Right hindlimb (tissue), 1 donor: Measurements from ENCODE around the gene PXMP4.

Experiments used
- DNase-seq: peaks from one replicate; pipeline ENCODE4 v3.0.0-alpha.2; 2018

The PXMP4 gene

GRCh38 chr20:33681288-33681687 is 38.8 kb downstream of the PXMP4 start:
- DNase-seq = no peak

- DNase-seq = no peak
Measured at GRCh38 chr20:33680686-33681085, 39.4 kb downstream of the PXMP4 start.

DNA sequence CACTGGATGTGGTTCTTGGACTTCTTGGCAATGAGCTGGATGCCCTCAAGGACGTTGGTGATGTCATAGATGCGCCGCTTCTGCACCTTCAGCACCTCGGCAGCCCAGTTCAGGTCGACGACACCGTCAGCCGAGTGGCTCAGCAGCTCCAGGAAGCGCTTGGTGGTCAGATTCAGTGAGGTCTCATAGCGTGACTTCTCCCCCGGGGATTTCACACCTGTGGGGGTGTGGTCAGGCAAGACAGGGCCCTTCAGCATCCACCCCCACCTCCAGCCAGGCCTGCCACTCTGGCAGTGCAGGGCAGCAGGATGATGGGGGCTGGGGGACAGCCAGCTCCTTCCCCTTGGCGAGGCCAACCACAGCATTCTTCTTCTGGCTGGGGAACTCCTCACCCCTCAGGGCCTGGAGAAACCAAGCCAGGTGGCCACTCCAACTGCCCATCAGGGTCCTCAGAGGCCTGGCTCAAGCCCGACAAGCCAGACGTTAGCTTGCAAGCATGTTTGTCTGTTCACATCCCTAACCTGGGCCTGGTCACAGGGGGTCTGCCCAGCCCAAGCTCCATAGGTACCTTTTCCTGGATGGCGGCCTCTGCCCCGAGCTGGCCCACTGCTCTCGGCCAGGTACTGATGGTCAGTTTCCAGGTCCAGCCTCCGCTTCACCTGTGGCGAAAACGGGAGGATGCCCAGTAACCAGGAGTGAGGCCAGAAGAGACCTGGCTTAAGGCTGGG is 40.2 kb downstream of the PXMP4 start:
- no peak for DNase-seq

DNA sequence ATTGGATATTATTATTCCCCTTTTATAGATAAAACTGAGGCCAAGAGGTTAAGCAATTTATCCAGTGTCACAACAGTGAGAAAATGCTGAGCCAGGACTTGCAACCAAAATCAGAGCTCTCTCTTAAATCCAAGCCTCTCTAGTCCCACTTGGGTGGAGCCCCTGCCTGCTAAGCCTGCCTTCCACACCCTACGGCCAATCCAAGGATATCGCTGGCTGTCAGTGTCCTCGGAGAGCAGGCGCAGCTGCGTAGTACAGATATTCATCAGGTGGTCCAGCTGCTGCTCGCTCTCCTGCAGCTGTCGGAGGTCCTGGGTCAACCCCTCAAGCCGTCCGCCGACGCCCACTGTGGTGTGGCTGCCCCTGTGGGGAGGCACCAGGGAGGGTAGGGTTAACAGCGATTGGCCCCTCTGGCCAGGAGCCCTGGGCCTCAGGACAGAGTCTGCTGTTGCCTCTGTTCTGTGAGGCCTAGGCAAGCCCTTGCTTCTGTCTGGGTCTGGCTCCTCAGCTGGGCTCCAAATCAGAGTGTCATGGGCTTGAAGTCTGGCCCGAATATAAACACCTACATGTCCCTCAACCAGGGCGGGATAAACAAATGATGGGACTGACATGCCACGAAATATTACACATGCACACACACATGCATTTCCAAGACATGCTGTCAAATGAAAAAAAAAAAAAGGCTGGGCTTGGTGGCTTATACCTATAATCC is 42.0 kb downstream of the PXMP4 start:
- DNase-seq = peak; percentile 84

- no peak for DNase-seq
Measured at GRCh38 chr20:33676652-33677645, 43.2 kb downstream of the PXMP4 start.

- DNase-seq = no peak
Measured at GRCh38 chr20:33676121-33676520, 44.0 kb downstream of the PXMP4 start.

DNA sequence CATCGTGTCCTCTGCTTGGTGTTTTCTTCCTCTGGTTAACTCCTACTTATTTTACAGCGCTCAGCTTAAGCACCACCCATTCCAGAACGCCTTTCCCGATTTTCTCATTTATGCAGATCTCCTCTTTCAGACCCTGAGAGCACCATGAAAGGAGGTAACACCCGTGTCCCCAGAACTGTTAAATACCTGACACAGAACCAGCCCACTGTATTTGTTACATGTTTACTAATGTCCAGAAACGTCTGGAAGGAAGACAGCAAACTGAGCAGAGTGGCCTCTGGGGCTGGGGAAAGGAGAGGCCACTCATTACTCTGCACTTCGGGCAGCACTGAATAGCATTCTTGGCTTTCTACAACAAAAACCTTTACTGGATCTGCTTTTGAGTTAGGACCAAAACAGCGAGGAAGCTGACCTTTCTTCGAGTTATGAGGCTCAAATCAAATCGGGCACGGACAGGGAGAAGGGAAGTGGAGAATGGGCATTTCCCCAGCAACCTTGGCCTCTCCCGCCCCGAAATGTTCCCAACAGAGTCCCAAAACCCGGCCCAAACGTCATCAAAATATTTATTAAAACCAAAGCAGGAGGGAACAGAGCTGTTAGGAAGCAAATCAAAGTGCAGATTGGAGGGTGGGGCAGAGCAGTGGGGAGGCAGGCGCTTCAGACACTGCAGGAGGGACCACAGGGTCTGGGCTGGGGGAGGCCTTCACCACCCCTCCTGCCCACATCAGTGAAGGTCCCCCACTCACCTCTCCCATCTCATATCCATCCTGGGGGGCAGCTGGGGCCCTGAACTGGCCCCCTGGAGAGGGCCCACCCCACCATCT is 44.8 kb downstream of the PXMP4 start:
- peak; percentile 18 for DNase-seq

DNA sequence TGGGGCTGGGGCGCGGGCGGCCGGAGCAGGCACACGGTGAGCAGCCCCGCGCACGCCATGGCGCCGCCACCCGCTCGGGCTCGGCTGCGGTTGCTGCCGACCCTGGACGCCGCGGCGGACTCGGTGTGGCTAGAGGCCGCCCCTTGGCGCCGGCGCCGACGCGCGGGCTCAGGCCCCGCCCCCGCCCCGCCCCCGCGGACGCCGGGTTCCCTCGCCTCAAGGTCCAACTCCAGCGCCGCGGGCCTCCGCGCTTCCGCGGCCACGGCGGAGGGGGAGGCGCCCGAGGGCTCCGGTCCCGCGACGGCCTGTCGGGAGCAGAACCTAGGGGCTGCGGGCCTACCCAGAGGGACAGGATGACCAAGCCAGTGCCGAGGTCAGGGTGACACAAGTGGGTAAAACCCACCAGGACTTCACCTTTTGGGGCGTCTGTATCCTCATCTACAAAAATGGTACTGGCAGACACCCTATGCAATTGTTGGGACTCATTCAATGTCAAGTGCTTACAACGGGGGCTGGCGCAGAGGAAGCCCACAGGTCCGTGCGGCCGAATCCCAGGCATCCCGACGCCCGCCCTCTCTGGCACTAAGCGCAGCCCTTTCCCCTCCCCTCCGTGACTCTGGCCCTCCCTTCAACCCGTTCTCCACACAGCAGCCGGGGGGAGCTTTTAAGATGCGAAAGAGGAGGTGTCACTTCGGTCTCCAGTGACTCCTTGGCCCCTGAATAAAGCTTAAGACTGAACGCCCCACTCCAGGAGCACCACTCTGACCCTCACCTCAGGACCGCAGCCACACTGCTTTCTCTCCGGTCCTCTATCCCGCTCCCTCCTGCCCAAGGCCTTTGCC is 45.6 kb downstream of the PXMP4 start, which contains the start of gene NECAB3:
Gene NECAB3, minus strand, starts transcription at position 135 of the 842 bp plus-strand sequence. Its CDS starts 76 bp downstream, at position 59.
- DNase-seq = peak; percentile 90

DNA sequence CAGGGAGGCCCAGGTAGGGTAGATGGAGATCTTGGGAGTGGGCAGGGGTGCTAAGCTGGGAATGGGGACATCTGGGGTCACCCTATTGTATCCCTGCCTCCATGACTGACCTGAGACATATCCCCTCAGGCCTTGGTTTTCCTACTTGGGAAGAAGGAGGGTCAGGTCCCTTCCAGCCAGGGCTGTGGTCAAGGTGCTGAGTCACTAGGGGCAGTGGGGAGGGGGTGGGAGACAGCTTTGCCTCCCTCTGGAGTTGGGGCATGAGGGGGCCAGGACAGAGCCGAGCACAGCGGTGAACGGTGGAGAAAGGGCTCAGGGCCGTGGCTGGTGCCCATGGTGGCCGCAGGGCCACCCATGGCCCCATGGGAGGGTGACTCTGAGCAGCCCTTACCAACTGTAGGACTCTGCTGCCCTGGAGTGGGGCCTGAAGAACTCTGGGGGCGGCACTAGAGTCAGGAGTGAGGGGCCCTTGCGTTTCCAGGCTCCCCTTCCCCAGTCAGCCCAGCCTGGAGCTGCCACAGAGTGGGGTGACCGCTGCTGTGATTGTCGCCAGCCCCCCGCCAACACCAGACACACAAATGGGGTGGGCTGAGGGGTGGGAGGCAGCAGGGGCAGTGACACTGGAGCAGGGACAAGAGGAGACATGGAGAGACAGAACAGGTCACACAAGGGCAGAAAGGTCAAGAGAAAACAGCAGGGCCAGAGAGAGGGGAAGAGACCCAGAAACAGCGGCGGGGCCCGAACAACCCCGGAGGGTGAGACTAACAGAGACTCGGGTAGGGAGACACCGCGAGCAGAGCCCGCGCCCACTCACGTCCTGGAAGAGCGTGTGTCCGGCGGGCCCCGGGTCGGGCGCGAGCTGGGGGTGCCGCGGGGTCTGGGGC is 46.5 kb downstream of the PXMP4 start:
- DNase-seq = peak; percentile 30

DNA sequence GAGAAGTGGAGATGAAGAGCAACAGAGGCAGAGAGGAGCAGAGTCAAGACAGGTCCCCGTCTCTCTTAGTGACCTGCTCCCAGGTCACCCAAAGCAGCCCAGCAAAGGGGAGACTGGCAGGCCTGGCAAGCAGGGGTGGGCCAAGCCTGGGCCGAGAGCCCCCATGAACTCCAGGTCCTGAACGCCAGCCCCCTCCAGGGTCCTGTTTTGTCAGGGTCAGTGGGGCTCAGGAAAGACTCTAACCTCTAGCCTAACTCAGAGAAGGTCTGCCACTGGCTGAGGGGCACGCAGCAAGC is 47.0 kb downstream of the PXMP4 start:
- DNase-seq = peak; percentile 19

GRCh38 chr20:33672426-33673113 is 47.5 kb downstream of the PXMP4 start:
- DNase-seq = no peak

DNA sequence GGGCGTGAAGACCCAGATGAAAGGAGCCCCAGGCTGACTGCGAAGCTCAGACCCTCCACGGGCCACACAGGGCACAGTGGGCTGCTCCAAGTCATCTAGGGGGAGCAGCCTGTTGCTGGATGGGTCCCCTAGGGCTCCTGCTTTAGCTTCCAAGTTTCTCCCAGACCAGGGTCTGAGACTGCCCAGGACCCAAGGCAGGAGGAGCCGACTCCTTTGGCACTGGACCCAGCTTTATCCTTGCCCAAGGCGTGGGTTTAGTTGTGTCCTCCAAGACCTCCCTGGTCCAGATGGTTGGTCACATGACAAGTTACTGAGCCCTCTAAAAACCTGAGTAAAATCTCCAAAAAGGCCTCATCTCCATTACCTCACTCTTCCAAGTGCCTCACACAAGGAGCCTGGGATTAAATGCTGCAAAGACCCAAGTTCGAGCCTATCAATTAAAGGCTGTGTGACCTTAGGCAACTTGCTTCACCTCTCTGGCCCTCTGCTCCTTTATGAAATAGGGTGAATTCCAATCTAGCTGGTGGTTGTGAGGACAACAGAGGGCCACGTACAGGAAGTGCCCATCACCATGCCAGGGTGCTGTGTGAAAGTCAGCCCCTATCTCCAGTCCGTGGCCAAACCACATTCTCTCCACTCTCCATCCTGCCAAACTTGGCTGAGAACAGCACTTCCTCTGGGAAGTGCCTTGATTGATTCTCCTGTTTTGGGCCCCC is 48.4 kb downstream of the PXMP4 start:
- peak; percentile 22 for DNase-seq

GRCh38 chr20:33670715-33671499 is 49.2 kb downstream of the PXMP4 start:
- DNase-seq = peak; percentile 15

DNA sequence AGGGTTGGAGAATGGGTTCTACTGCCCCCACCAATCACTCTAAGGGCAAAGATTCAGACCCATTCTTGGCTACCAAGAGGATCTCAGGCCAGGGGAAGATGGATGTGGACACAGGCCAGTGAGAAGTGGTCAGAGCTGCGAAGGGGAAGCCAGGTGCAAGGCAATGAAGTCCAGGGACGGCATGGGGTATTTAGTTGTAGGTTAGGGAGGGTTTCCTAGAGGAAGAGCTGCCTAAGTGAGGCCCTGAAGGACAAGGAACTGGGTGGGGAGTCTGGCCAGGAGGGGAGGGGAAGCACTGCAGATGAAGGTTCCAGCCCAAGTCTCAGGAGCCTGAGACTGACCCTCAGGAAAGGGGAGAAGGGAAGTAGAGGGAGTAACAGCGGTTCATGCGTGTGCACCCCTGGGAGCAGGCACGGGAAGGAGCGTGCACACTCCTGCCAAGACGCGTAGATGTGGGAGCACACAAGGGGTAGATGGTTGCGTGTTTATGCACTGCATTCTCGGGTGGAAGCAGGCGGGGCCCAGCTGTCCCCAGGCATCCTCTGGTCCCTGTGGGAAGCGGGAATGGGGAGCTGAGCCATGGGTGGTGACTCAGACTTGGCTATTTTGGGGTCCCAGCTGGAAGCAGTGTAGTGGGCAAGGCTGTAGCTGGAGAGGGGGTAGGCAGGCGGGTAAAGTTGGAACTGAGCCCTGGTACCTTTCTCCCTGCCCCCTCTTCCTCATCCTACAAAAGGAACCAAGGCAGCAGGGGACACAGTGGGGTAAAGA is 50.1 kb downstream of the PXMP4 start:
- peak; percentile 17 for DNase-seq

DNA sequence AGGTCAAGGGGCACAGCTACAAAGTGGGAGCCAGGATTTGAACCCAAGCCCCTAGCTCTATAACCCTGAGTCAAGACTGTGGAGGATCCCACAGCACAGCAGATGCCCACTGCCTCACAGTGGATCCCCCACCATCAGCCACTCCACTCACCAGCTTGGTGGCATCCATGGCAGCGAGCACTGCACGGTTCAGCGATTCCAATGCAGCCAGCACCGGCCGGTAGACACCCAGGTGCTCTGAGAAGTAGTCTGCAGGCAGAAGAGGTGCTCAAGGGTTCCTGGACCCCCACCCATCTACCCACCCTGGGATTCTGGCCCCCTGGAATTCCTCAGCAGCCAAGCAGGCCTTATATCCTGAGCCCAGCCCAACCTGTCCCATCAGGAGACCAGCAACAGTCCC is 50.9 kb downstream of the PXMP4 start:
- DNase-seq = peak; percentile 15

DNA sequence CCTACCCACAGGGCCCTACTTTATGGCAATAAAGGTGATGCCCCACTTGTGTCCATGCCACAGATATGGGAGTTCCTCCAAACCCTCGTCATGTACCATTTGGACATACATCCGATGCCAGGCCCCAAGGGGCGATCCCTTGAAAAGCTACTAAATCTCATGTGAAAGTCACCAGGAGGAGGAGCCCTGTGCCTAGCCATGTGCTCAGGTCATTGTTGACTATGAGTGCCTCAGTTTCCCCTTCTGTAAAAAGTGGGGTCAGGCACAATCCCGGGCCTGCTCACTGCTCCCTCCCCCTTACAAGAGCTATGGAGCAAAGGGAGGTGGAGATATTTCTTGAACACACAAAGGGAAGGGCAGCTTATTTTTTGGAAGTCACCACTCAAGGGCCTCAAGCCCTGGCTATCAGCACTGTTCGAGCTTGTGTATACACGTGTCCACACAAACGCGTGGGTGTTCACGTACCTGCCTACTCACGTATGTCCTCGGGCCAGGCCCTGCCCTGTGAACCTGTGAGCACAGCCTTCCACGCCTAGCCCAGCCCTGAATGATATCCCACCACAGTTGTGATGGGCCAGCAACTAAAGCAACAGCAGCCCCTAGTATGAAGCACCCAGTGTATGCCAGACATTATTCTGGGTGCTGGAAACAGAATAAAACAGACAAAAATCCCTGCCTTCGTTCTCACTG is 51.5 kb downstream of the PXMP4 start:
- peak; percentile 18 for DNase-seq
